NT2/D1 (cell line): ENCODE results near the gene IDI2.

ENCODE experiments used
- YY1 ChIP-seq: IDR thresholded peaks from 2 replicates; pipeline ENCODE4 v1.6.1; 2011; ENCODE audit not compliant: insufficient read length, insufficient read depth
- ZNF274 ChIP-seq: IDR thresholded peaks from 2 replicates; pipeline ENCODE4 v1.6.1; 2011; ENCODE audit warnings: mild to moderate bottlenecking, low read depth, low read length

DNA sequence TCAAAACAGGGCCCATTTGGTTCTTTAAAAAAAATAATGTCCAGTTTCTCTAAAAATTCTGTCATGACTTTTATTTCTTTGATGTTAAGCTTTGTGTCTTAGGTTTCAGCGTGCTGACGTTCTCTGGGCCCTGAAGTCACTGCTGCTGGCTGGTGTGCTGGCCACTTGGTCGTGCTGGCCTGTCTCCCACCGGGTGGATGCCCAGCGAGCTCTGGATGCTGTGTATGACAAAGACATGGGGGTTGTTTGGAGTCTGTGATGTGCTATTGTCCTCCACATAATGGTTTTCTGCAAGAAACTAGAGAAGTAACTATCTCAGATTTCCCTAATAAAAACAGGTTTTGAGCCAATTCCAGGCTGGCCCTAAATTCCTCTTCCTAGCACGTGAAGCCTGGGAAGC, 9.5 kb upstream of the IDI2 start:
- TF ChIP-seq ZNF274 (no peak), YY1 (no peak)
